Esophagus muscularis mucosa (tissue), 3 donors: ENCODE results near the gene CHCHD6.

Source experiments
- POLR2A ChIP-seq: fragments of 450-650 bp; IDR thresholded peaks from one replicate; pipeline ENCODE4 v1.6.1; 2017; ENCODE audit warnings: antibody characterized with exemption, moderate library complexity, mild to moderate bottlenecking, low read depth
- TF ChIP-seq, protein P1 (sequence below), 3 experiments: fragments of 200-600 bp in 2 of 3; fragments of 450-650 bp in 1 of 3; sonication (generic) in 2 of 3; IDR thresholded peaks; one replicate each; pipeline ENCODE4 v1.5.1; 2017 to 2019; ENCODE audit warnings: antibody characterized with exemption in 3 of 3, mild to moderate bottlenecking in 2 of 3, moderate library complexity in 1 of 3

DNA sequence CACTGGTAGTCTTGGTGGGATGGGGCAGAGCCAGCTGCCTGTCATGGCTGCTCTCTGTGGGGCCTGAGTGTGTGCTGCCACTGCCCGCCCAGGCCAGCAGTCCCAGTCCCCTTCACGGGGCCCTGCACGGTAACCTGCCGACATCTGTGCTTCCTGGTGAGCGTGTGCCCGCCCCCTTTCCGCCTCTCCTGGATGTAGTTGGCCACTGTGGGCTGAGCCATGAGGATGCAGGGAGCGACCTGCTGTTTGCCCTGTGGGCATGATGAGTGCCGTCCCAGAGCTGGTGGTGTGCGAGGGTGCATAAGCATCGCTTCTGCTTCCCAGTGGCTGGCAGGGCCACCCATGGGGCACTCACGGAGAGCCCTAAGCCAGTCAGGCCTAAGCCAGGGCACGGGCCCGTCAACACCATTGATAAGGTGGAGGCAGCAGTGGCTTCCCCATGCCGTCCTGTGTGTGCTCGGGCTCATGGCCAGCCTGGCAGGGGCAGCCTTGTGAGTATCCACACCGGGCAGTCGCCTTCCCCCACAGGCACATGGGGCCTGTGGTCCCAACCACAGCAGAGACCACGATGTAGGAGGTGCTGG, 293.5 kb downstream of the CHCHD6 start:
- TF ChIP-seq, protein P1, sequence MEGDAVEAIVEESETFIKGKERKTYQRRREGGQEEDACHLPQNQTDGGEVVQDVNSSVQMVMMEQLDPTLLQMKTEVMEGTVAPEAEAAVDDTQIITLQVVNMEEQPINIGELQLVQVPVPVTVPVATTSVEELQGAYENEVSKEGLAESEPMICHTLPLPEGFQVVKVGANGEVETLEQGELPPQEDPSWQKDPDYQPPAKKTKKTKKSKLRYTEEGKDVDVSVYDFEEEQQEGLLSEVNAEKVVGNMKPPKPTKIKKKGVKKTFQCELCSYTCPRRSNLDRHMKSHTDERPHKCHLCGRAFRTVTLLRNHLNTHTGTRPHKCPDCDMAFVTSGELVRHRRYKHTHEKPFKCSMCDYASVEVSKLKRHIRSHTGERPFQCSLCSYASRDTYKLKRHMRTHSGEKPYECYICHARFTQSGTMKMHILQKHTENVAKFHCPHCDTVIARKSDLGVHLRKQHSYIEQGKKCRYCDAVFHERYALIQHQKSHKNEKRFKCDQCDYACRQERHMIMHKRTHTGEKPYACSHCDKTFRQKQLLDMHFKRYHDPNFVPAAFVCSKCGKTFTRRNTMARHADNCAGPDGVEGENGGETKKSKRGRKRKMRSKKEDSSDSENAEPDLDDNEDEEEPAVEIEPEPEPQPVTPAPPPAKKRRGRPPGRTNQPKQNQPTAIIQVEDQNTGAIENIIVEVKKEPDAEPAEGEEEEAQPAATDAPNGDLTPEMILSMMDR (IDR thresholded peaks at IDR 0.05), result no peak
- TF ChIP-seq POLR2A, result no peak
